Measurements from ENCODE around the gene JARID2.

- TF ChIP-seq POLR2AphosphoS5 (IDR thresholded peaks at IDR 0.05) (no peak), CTCF (IDR thresholded peaks at IDR 0.05) (no peak), EP300 (IDR thresholded peaks at IDR 0.05) (no peak), POLR2A (IDR thresholded peaks at IDR 0.05) (no peak)
Measured at GRCh38 chr6:15484821-15485220, 239.0 kb downstream of the JARID2 start.

Data from sigmoid colon (tissue), 4 donors.